IMR-90 (cell line): ENCODE data around the gene PSMD1.

ENCODE experiments used
- FOS ChIP-seq: fragments of 150-350 bp; IDR thresholded peaks from 2 replicates; pipeline ENCODE4 v1.6.1; 2016; ENCODE audit warnings: low read depth, low read length
- MAZ ChIP-seq: IDR thresholded peaks from 2 replicates; pipeline ENCODE4 v1.6.1; 2012; ENCODE audit warnings: low read depth, mild to moderate bottlenecking, low read length, improper control_type of control experiment, moderate library complexity, borderline replicate concordance
- MXI1 ChIP-seq: IDR thresholded peaks from 2 replicates; pipeline ENCODE4 v1.6.1; 2012; ENCODE audit warnings: low read depth, mild to moderate bottlenecking, low read length, moderate library complexity, borderline replicate concordance
- POLR2A ChIP-seq: IDR thresholded peaks from 2 replicates; pipeline ENCODE4 v1.6.1; 2012; ENCODE audit warnings: mild to moderate bottlenecking, low read depth, low read length
- SMC3 ChIP-seq: fragments of 150-350 bp; IDR thresholded peaks from 2 replicates; pipeline ENCODE4 v1.6.1; 2016; ENCODE audit warnings: low read depth, mild to moderate bottlenecking, antibody characterized with exemption, low read length, moderate library complexity
- TF ChIP-seq, protein P1 (sequence below): conservative IDR thresholded peaks from 2 replicates; pipeline ENCODE4 v1.5.1; 2012; ENCODE audit warnings: mild to moderate bottlenecking, low read depth, low read length, improper control_type of control experiment

DNA sequence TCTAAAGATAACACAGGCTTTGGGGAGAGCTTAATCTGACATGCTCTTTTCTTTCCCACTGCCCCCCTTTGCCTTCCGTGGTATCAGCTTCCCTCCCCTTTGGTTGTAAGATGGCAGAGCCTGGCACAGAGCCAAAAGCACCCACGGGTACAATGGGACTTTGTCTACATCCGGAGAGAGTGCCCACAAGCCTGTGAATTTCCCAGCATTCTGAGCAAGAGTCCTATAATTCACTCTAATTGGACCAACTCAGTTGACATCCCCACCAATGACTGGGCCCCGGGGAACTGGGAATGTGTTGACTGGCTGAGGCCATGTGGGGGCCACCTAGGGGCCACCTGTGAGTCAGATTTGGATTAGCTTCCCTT lies 39.5 kb upstream of the PSMD1 start:
- no peak for TF ChIP-seq POLR2A
- TF ChIP-seq MAZ = no peak
- TF ChIP-seq, protein P1, sequence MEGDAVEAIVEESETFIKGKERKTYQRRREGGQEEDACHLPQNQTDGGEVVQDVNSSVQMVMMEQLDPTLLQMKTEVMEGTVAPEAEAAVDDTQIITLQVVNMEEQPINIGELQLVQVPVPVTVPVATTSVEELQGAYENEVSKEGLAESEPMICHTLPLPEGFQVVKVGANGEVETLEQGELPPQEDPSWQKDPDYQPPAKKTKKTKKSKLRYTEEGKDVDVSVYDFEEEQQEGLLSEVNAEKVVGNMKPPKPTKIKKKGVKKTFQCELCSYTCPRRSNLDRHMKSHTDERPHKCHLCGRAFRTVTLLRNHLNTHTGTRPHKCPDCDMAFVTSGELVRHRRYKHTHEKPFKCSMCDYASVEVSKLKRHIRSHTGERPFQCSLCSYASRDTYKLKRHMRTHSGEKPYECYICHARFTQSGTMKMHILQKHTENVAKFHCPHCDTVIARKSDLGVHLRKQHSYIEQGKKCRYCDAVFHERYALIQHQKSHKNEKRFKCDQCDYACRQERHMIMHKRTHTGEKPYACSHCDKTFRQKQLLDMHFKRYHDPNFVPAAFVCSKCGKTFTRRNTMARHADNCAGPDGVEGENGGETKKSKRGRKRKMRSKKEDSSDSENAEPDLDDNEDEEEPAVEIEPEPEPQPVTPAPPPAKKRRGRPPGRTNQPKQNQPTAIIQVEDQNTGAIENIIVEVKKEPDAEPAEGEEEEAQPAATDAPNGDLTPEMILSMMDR = no peak
- TF ChIP-seq SMC3 = no peak
- TF ChIP-seq MXI1 = no peak
- TF ChIP-seq FOS = no peak
